Measurements from ENCODE around the gene BBC3.

Gene BBC3

DNA sequence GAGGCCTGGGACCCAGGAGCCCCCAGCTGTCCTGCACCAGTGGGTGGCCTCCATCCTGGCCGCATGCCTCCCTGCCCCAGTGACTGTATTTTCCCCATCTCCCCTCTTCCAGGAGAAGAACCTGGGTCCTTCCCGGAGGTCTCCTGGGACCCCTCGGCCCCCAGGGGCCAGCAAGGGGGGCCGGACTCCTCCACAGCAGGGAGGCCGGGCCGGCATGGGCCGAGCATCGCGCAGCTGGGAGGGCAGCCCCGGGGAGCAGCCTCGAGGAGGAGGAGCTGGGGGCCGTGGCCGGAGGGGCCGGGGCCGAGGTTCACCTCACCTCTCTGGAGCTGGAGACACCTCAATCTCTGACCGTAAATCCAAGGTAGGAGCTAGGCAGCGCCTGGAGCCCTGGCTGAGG lies 29.5 kb upstream of the BBC3 start:
- H3K27me3 ChIP-seq (replicated peaks), result no peaks in the 10 kb centered on the region
- peaks cover 39% of the 10 kb centered on the region for H3K36me3 ChIP-seq (replicated peaks)
- no peak overlapping the region for H3K27ac ChIP-seq
- no peak for TF ChIP-seq CTCF (IDR thresholded peaks at IDR 0.05; ENCODE audit: low read depth, low read length, missing control alignments)
- no peak for DNase-seq
- in situ Hi-C loops (cut with HindIII; ENCODE audit: low pct_ligation_motif_present, low sequenced_read_pairs), result no loop called here
- no peak overlapping the region for H3K4me3 ChIP-seq (ENCODE audit: low read depth, low read length)

DNA sequence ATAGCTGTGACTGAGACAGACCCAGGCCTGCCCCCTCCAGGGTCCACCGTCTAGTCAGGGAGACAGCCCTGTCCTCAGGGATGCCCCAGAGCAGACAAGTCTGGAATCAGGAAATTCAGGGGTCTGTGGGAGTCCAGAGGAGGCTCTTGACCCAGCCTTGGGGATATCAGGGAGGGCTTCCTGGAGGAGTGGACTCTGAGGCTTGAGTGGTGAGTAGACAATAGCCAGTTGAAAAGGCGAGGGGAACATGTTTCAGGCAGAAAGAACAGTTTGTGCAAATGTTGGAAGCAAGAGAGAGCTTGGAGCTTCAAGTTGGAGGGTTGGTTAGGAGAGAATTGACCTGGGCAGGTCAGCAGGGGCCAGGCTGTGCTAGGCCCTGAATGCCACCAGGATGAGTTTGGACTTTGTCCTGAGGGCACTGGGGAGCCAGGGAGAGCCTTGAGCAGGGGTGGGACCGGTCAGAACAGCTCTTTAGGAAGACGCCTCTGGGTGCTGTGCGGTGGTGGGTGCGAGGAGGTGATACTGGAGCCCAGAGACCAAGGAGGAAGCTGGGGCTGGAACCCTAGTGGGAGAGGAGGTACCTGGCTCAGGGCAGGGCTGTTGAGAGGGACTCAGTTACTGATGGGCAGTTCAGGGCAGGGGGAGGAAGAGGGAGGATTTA lies 28.0 kb upstream of the BBC3 start:
- in situ Hi-C loops (cut with HindIII; ENCODE audit: low pct_ligation_motif_present, low sequenced_read_pairs), result no loop called here
- TF ChIP-seq CTCF (IDR thresholded peaks at IDR 0.05; ENCODE audit: low read depth, low read length, missing control alignments), result no peak
- Histone ChIP-seq H3K36me3 (replicated peaks) (peaks cover 24% of the 10 kb centered on the region), H3K27ac (no peak overlapping the region), H3K27me3 (replicated peaks) (no peaks in the 10 kb centered on the region), H3K4me3 (ENCODE audit: low read depth, low read length) (no peak overlapping the region)
- no peak for DNase-seq

- H3K27ac ChIP-seq, result no peak overlapping the region
- no peak for TF ChIP-seq CTCF (IDR thresholded peaks at IDR 0.05; ENCODE audit: low read depth, low read length, missing control alignments)
- H3K36me3 ChIP-seq (replicated peaks), result peaks cover 24% of the 10 kb centered on the region
- peak overlapping the region; percentile 64 for H3K4me3 ChIP-seq (ENCODE audit: low read depth, low read length)
- DNase-seq, result no peak
- no peaks in the 10 kb centered on the region for H3K27me3 ChIP-seq (replicated peaks)
- in situ Hi-C loops (cut with HindIII; ENCODE audit: low pct_ligation_motif_present, low sequenced_read_pairs), result no loop called here
Observed at GRCh38 chr19:47258434-47258833, 27.4 kb upstream of the BBC3 start.

- H3K36me3 ChIP-seq (replicated peaks), result peaks cover 20% of the 10 kb centered on the region
- in situ Hi-C loops (cut with HindIII; ENCODE audit: low pct_ligation_motif_present, low sequenced_read_pairs), result no loop called here
Observed at GRCh38 chr19:47257411-47258169, 26.6 kb upstream of the BBC3 start.

GRCh38 chr19:47256693-47257410 lies 25.9 kb upstream of the BBC3 start:
- peak overlapping the region; percentile 95 for H3K27ac ChIP-seq

More at GRCh38 chr19:47257411-47258169, 26.6 kb upstream of the BBC3 start:
- Histone ChIP-seq H3K27me3 (replicated peaks) (no peaks in the 10 kb centered on the region), H3K4me3 (ENCODE audit: low read depth, low read length) (peak overlapping the region; percentile 64), H3K27ac (peak overlapping the region; percentile 95)
- TF ChIP-seq CTCF (IDR thresholded peaks at IDR 0.05; ENCODE audit: low read depth, low read length, missing control alignments), result no peak
- DNase-seq, result no peak

More at GRCh38 chr19:47256693-47257410, 25.9 kb upstream of the BBC3 start:
- no peaks in the 10 kb centered on the region for H3K27me3 ChIP-seq (replicated peaks)
- TF ChIP-seq CTCF (IDR thresholded peaks at IDR 0.05; ENCODE audit: low read depth, low read length, missing control alignments), result no peak
- H3K36me3 ChIP-seq (replicated peaks), result peaks cover 16% of the 10 kb centered on the region
- peak overlapping the region; percentile 68 for H3K4me3 ChIP-seq (ENCODE audit: low read depth, low read length)
- in situ Hi-C loops (cut with HindIII; ENCODE audit: low pct_ligation_motif_present, low sequenced_read_pairs), result no loop called here
- peak; percentile 100 for DNase-seq

Data from brain microvascular endothelial cell (primary cell).